ENCODE data around the gene VPS52. TPM values are rescaled to one million over a fixed set of nuclear protein-coding genes. Genes with fewer than 3 reads are reported as not detected.
A peak's percentile ranks its signal among the peaks of the same experiment; 100 is the strongest.

VPS52 gene
- total and polyA plus RNA-seq, 9 of the 15 experiments (the other 6 are each of a cell fraction or from before 2014, with no cell fraction given) = 24.4 to 103 (median 40.2) TPM

GRCh38 chr6:33279971-33280511, 8.4 kb upstream of the VPS52 start (continued):
- TF ChIP-seq BACH1 (tag; IDR thresholded peaks at IDR 0.05) (no peak), CCAR2 (IDR thresholded peaks at IDR 0.05; ENCODE audit: low read depth, low read length) (0 out of 2 replicates have a peak, but pooled peaks have one; percentile 72), MEIS2 (IDR thresholded peaks at IDR 0.05; ENCODE audit: partially characterized antibody) (no peak), SOX6 (IDR thresholded peaks at IDR 0.05) (no peak), ZNF124 (CRISPR knock-in tag; IDR thresholded peaks at IDR 0.05) (no peak), ZNF507 (tag; conservative IDR thresholded peaks at IDR 0.05) (no peak), TCF3 (CRISPR knock-in tag; IDR thresholded peaks at IDR 0.05) (no peak), MAFG (tag; conservative IDR thresholded peaks at IDR 0.05) (no peak), RHOXF2B (CRISPR knock-in tag; conservative IDR thresholded peaks at IDR 0.05) (no peak), FIP1L1 (IDR thresholded peaks at IDR 0.05; ENCODE audit: low read depth, low read length, poor library complexity, severe bottlenecking) (no peak), CTBP1 (IDR thresholded peaks at IDR 0.05; ENCODE audit: borderline replicate concordance) (peak; percentile 83; the same call in 1 of the 2 replicates), SIN3A (IDR thresholded peaks at IDR 0.05; ENCODE audit: borderline replicate concordance in 2 of 2, control insufficient read depth in 1 of 2, low read depth in 2 of 2, low read length in 2 of 2) (peak in 1 of 2 experiments; percentile 66; a peak in 1 of 4 replicates), NFYB (IDR thresholded peaks at IDR 0.05; ENCODE audit: extremely low read depth, insufficient read length) (no peak), PHF20 (IDR thresholded peaks at IDR 0.05; ENCODE audit: partially characterized antibody) (peak; percentile 25)
- TF ChIP-seq, protein P1, sequence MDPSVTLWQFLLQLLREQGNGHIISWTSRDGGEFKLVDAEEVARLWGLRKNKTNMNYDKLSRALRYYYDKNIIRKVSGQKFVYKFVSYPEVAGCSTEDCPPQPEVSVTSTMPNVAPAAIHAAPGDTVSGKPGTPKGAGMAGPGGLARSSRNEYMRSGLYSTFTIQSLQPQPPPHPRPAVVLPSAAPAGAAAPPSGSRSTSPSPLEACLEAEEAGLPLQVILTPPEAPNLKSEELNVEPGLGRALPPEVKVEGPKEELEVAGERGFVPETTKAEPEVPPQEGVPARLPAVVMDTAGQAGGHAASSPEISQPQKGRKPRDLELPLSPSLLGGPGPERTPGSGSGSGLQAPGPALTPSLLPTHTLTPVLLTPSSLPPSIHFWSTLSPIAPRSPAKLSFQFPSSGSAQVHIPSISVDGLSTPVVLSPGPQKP (CRISPR knock-in tag; IDR thresholded peaks at IDR 0.05) = no peak
- TF ChIP-seq, protein P2, sequence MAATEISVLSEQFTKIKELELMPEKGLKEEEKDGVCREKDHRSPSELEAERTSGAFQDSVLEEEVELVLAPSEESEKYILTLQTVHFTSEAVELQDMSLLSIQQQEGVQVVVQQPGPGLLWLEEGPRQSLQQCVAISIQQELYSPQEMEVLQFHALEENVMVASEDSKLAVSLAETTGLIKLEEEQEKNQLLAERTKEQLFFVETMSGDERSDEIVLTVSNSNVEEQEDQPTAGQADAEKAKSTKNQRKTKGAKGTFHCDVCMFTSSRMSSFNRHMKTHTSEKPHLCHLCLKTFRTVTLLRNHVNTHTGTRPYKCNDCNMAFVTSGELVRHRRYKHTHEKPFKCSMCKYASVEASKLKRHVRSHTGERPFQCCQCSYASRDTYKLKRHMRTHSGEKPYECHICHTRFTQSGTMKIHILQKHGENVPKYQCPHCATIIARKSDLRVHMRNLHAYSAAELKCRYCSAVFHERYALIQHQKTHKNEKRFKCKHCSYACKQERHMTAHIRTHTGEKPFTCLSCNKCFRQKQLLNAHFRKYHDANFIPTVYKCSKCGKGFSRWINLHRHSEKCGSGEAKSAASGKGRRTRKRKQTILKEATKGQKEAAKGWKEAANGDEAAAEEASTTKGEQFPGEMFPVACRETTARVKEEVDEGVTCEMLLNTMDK (IDR thresholded peaks at IDR 0.05; ENCODE audit: borderline replicate concordance, insufficient read depth, low read depth, low read length, poor library complexity, severe bottlenecking) = peak; percentile 65
- TF ChIP-seq, protein P3, sequence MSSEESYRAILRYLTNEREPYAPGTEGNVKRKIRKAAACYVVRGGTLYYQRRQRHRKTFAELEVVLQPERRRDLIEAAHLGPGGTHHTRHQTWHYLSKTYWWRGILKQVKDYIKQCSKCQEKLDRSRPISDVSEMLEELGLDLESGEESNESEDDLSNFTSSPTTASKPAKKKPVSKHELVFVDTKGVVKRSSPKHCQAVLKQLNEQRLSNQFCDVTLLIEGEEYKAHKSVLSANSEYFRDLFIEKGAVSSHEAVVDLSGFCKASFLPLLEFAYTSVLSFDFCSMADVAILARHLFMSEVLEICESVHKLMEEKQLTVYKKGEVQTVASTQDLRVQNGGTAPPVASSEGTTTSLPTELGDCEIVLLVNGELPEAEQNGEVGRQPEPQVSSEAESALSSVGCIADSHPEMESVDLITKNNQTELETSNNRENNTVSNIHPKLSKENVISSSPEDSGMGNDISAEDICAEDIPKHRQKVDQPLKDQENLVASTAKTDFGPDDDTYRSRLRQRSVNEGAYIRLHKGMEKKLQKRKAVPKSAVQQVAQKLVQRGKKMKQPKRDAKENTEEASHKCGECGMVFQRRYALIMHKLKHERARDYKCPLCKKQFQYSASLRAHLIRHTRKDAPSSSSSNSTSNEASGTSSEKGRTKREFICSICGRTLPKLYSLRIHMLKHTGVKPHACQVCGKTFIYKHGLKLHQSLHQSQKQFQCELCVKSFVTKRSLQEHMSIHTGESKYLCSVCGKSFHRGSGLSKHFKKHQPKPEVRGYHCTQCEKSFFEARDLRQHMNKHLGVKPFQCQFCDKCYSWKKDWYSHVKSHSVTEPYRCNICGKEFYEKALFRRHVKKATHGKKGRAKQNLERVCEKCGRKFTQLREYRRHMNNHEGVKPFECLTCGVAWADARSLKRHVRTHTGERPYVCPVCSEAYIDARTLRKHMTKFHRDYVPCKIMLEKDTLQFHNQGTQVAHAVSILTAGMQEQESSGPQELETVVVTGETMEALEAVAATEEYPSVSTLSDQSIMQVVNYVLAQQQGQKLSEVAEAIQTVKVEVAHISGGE (CRISPR knock-in tag; IDR thresholded peaks at IDR 0.05) = no peak
